ENCODE data around the gene ERC1.

ERC1 gene

GRCh38 chr12:1517734-1518525 is 526.9 kb downstream of the ERC1 start:
- no peak for DNase-seq (ENCODE audit: low spot score)

GRCh38 chr12:1518591-1519516 is 527.8 kb downstream of the ERC1 start:
- no peak for DNase-seq (ENCODE audit: low spot score)

GRCh38 chr12:1519642-1520041 is 528.6 kb downstream of the ERC1 start:
- DNase-seq (ENCODE audit: low spot score): no peak

- DNase-seq (ENCODE audit: low spot score): no peak
Measured at GRCh38 chr12:1523046-1523445, 532.0 kb downstream of the ERC1 start.

- DNase-seq (ENCODE audit: low spot score): no peak
Measured at GRCh38 chr12:1523558-1524050, 532.6 kb downstream of the ERC1 start.

- no peak for DNase-seq (ENCODE audit: low spot score)
Measured at GRCh38 chr12:1525858-1526257, 534.8 kb downstream of the ERC1 start.

GRCh38 chr12:1527789-1528188 is 536.8 kb downstream of the ERC1 start:
- no peak for DNase-seq (ENCODE audit: low spot score)

GRCh38 chr12:1528791-1529190 is 537.8 kb downstream of the ERC1 start:
- DNase-seq (ENCODE audit: low spot score): no peak

- no peak for DNase-seq (ENCODE audit: low spot score)
Measured at GRCh38 chr12:1529228-1529861, 538.3 kb downstream of the ERC1 start.

- DNase-seq (ENCODE audit: low spot score): no peak
Measured at GRCh38 chr12:1529862-1530591, 539.0 kb downstream of the ERC1 start.

GRCh38 chr12:1530592-1531152 is 539.6 kb downstream of the ERC1 start:
- DNase-seq (ENCODE audit: low spot score): no peak

GRCh38 chr12:1531153-1531653 is 540.2 kb downstream of the ERC1 start:
- DNase-seq (ENCODE audit: low spot score): no peak

GRCh38 chr12:1531654-1532374 is 540.8 kb downstream of the ERC1 start:
- DNase-seq (ENCODE audit: low spot score): no peak

- no peak for DNase-seq (ENCODE audit: low spot score)
Measured at GRCh38 chr12:1532375-1533165, 541.5 kb downstream of the ERC1 start.

- DNase-seq (ENCODE audit: low spot score): no peak
Measured at GRCh38 chr12:1533205-1533601, 542.2 kb downstream of the ERC1 start.

GRCh38 chr12:1533602-1534304 is 542.7 kb downstream of the ERC1 start:
- DNase-seq (ENCODE audit: low spot score): no peak

GRCh38 chr12:1534748-1535147 is 543.7 kb downstream of the ERC1 start:
- DNase-seq (ENCODE audit: low spot score): no peak

GRCh38 chr12:1536817-1537216 is 545.8 kb downstream of the ERC1 start:
- DNase-seq (ENCODE audit: low spot score): no peak

- DNase-seq (ENCODE audit: low spot score): no peak
Measured at GRCh38 chr12:1539135-1539534, 548.1 kb downstream of the ERC1 start.
